ENCODE data around the gene NLN.
A peak's percentile ranks its signal among the peaks of the same experiment; 100 is the strongest.

The NLN gene

GRCh38 chr5:65721720-65722574 is at the start of gene NLN, which contains the start of gene SGTB:
TSS of gene NLN (plus strand) at chr5:65722205. CDS start at chr5:65722374, 169 bp downstream.
TSS of gene SGTB (minus strand) at chr5:65722109. CDS start at chr5:65720807, 1,302 bp downstream.
- peak; percentile 83 to 87 for DNase-seq

DNA sequence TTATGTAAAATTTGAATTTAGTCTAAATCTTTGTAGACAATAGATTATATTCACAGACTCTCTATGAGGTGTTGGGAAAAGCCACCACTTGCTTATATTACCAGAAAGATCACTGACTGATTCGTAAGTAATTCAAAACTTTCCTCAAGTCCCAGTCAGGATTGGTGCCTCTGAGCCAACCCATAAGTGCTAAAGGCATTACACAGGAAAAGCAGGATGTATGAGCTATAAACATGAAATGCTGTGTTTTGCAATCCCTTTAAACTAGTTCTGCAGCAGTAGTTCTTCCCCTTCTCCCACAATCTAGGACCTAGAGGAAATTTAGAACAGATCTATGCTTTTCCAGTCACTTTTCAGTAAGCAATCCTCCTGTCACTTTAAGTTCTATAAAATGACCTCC is 49.2 kb upstream of the NLN start:
- DNase-seq, result no peak

DNA sequence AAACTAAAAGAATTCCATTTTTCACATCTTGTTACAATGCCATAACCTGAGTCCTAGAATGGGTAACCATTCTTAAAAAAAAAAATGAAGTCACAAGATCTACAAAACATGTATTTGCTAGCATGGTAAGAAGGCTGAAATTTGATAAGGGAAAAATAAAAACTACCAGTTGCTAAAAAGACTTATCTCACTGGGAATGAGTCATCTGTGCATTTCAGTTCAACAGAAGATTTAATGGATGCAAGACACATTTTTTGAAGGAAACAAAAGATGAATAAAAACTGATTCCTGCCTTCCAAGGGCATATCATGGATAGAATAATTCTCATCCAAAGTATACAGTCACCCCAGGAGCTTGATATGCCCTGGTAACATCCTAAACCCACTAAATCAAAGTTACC is 47.3 kb upstream of the NLN start:
- DNase-seq, result no peak

- peak in 1 of 2 donors; percentile 2 for DNase-seq
These were observed 45.9 kb upstream of the NLN start for GRCh38 chr5:65676056-65676455.

DNA sequence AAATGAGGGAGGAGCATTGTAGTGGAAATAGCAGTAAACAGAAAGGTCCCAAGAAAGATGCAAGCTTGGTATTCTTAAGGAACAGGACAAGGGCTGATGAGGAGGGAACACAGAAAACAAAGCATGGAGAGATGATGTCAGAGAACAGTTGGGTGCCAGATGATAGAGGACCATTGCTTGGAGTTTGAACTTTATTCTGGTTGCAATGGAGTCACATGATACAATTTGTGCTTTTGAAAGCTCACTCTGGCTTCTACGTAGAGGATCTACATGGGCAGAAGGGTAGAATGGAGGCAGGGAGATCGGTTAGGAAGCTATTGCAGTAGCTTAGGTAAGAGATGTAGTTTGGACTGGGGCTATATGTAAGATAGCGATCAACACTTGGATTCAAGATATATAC is 39.9 kb upstream of the NLN start:
- DNase-seq, result no peak

DNA sequence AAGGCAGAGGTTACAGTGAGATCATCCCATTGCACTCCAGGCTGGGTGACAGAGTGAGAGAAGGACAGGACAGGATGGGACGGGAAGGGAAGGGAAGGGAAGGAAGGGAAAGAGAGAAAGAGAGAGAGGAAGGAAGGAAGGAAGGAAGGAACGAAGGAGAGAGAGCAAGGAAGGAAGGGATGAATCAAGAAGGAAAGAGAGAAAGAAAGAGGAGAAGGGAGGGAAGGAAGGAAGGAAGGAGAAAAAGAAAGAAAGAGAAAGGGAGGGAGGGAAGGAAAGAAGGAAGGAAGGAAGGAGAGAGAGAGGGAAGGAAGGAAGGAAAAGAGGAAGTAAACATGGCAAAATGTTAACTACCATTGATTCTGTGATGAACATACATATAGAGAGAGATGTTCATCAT is 28.9 kb upstream of the NLN start:
- DNase-seq, result no peak

DNA sequence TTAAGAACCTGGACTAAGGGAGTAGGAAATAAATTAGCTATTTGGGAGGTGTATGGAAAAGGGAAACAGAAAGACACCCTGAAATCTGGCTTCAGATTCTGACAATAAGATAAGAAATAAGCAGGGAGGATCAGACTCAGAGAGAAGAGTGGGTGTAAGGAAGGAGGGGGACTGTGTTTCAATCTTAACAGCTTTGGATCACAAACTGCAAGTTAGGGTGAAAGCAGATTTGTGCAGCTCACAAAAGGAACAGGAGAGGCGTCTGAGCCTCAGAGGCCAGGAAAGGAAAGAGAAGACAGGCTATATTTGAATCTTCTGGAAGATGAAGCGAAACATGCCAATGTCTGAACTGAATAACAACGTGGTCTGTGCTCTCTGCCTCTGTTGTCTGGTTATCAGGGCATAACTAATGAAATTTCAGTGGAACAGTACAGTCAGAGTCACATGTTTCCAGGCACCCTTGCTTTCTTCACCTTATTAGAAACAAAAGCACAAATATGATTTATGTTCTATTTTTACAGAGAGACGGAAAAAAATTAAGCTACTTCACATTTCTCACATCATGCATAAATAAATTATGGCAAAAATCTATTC is 26.7 kb upstream of the NLN start:
- no peak for DNase-seq

DNA sequence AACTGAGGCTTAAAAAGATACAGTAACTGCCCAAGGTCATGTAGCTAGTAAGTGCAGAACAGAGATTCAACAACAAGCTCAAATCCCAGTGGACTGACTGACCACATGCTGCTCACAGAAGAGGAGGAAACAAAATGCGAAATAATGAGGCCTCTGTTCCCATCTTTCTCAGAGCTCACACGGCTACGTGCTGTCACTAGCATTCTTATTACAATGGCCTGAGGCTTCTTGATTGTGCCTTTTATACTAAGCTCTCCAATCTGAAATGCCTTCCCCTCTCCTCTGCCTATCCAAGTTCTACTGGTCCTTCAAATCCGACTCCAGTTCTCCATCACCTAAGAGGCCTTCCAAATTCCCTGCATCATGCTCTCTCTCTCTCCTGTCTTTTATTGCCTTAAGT is 26.1 kb upstream of the NLN start:
- DNase-seq, result no peak

GRCh38 chr5:65696892-65697291 is 25.1 kb upstream of the NLN start:
- no peak for DNase-seq

- no peak for DNase-seq
These were observed 22.7 kb upstream of the NLN start for GRCh38 chr5:65699338-65699737.

- no peak for DNase-seq
These were observed 20.0 kb upstream of the NLN start for GRCh38 chr5:65702036-65702435.

GRCh38 chr5:65704621-65705239 is 17.3 kb upstream of the NLN start:
- no peak for DNase-seq

GRCh38 chr5:65707663-65708062 is 14.3 kb upstream of the NLN start:
- DNase-seq, result no peak

GRCh38 chr5:65708145-65708544 is 13.9 kb upstream of the NLN start:
- DNase-seq, result no peak

GRCh38 chr5:65718576-65719310 is 3.3 kb upstream of the NLN start:
- DNase-seq, result no peak

GRCh38 chr5:65721050-65721719 is 820 bp upstream of the NLN start:
- peak in 1 of 2 donors; percentile 35 for DNase-seq

DNA sequence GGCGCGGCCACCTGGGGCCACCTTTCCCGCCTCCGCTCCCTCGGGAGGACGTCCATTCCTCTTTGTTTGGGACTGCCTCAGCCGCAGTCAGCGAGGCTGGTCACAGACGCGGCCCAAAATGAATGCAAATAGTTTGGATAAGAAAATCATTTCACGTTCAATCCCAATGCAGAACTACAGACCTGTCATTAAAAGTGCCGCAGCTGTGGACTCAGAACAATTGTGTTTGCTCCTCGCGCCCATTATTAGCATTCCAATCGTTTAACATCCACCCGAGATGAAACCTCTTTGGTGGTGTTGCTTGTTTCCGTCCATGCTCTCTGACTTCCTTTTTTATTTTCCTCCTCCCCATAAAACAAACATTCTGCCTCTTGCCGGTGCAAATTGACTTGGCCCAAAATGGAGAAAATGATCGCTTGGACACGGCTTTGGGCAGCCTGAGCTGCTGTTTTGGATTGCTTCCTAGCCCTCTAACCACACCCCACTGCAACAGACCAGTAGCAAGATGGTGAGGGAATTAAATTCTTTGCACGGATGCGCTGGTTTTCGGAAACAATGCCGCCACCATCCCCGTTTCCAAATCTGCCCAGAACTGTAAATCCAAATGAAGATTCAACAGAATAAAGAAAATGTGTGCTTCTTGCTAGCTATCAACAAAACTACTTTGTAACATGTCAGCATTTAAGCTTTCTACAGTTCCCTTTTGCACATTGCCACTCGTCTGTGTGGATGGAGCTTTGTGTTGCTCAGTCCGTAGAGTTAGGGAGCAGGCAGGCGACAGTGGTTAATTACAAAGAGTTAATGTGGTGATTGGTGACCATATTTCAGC is 784 bp downstream of the NLN start:
- no peak for DNase-seq

DNA sequence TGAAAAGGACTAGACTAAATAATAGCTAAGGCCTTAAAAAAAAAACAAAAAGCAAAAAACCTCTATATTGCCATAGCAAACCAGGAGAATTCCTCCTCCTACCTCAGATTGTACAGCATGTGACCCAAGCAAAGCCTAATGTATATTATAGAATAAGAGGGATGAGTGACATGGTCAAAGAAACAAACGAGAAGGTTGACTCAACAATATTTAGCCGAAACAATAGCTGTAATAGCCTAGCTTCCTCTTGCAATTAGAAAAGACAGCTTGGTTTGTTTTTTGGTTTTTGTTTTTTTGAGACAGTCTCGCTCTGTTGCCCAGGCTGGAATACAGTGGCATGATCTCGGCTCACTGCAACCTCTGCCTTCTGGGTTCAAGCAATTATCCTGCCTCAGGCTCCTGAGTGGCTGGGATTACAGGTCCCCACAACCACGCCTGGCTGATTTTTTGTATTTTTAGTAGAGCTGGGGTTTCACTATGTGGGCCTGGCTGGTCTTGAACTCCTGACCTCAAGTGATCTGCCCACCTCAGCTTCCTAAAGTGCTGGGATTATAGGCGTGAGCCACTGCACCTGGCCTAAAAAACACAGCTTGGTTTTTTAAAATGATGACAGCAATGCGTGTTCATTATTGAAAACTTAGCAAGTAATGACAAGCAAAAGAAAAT is 5.6 kb downstream of the NLN start:
- no peak for DNase-seq

DNA sequence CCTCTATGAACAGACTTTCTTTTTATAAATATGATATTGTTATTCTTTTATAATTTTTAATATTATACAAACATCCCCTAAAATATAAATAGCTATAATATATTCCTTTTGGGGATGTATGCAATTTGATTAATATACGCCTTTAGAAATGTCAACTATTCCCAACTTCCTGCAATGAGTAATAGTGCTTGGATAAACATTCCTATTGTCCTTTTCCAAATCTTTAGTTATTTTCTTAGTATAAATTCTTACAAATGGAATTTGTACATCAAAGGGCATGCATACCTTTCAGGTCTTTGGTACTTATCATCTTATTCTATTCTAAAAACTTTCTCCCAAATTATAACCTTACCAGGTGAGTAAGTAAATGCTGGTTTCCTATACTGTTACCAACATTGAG is 6.2 kb downstream of the NLN start:
- DNase-seq, result no peak

GRCh38 chr5:65730910-65731309 is 8.9 kb downstream of the NLN start:
- DNase-seq, result no peak

DNA sequence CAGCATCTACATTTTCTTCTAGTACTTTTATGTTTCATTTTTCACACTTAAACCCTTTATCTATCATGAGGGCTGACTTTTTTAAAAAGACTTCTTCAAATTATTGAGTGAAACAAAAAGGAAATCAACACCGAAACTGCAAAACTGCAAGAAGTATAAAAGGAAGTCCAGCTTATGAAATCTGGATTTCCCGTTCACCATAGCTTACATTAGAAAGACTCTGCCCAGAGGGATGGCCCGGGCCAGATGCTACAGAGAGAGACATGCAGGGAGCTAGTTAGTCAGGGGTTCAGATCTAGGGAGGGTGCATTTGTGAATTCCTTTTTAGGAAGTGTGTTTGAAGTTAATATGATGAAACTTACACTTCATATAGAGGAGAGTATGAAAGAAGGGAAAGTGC is 10.0 kb downstream of the NLN start:
- DNase-seq, result peak in 1 of 2 donors; percentile 16

Data from CD4-positive, alpha-beta T cell treated with Interleukin-1 beta for 1 hour (primary cell).